GM21360 (cell line): Measurements from ENCODE around the gene ACLY.
"Not testable (repeated sequence)": the region's sequence is repeated elsewhere in the genome, so short reads cannot be mapped to it uniquely, and the experiment has no call there.

Source experiments
- ATAC-seq: cut with Tn5 transposase; IDR thresholded peaks from one replicate; pipeline ENCODE4 v1.9.1; 2021; ENCODE audit warnings: mild to moderate bottlenecking, moderate library complexity; ENCODE audit not compliant: unreplicated experiment

Gene ACLY

GRCh38 chr17:41836550-41837196, 82.1 kb downstream of the ACLY start:
- no peak for ATAC-seq

GRCh38 chr17:41835800-41836549, 82.8 kb downstream of the ACLY start, which contains the start of gene NT5C3B:
TSS of gene NT5C3B (minus strand) at chr17:41836232. CDS start at chr17:41836193, 39 bp downstream.
- ATAC-seq, result no peak

- ATAC-seq, result no peak
Measured at GRCh38 chr17:41835214-41835799, 83.4 kb downstream of the ACLY start.

GRCh38 chr17:41829961-41830360, 88.8 kb downstream of the ACLY start:
- not testable (repeated sequence) for ATAC-seq

GRCh38 chr17:41825175-41825845, 93.4 kb downstream of the ACLY start:
- no peak for ATAC-seq

GRCh38 chr17:41824086-41824485, 94.7 kb downstream of the ACLY start:
- no peak for ATAC-seq

- ATAC-seq, result no peak
Measured at GRCh38 chr17:41823580-41823979, 95.2 kb downstream of the ACLY start.

GRCh38 chr17:41823141-41823524, 95.6 kb downstream of the ACLY start:
- ATAC-seq, result no peak

- no peak for ATAC-seq
Measured at GRCh38 chr17:41822216-41823140, 96.3 kb downstream of the ACLY start.

- ATAC-seq, result no peak
Measured at GRCh38 chr17:41821776-41822175, 97.0 kb downstream of the ACLY start.

- ATAC-seq, result no peak
Measured at GRCh38 chr17:41818024-41818423, 100.7 kb downstream of the ACLY start.
